ENCODE data around the gene ZNF765.
"Not testable (repeated sequence)": the region's sequence is repeated elsewhere in the genome, so short reads cannot be mapped to it uniquely, and the experiment has no call there.

ZNF765 gene

GRCh38 chr19:53394974-53395839, at the start of gene ZNF765:
TSS of gene ZNF765 (plus strand) at chr19:53395149. CDS start at chr19:53398016, 2,867 bp downstream.
- peak; percentile 97 for DNase-seq

- DNase-seq: no peak
These were observed 39.2 kb upstream of the ZNF765 start for GRCh38 chr19:53355739-53356138.

GRCh38 chr19:53357821-53358581, 36.9 kb upstream of the ZNF765 start:
- DNase-seq: no peak

DNA sequence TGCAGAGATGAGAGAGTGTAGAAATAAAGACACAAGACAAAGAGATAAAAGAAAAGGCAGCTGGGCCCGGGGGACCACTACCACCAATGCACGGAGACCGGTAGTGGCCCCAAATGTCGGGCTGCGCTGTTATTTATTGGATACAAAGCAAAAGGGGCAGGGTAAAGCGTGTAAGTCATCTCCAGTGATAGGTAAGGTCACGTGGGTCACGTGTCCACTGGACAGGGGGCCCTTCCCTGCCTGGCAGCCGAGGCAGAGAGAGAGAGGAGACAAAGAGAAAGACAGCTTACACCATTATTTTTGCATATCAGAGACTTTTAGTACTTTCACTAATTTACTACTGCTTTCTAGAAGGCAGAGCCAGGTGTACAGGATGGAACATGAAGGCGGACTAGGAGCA, 34.9 kb upstream of the ZNF765 start:
- not testable (repeated sequence) for DNase-seq

DNA sequence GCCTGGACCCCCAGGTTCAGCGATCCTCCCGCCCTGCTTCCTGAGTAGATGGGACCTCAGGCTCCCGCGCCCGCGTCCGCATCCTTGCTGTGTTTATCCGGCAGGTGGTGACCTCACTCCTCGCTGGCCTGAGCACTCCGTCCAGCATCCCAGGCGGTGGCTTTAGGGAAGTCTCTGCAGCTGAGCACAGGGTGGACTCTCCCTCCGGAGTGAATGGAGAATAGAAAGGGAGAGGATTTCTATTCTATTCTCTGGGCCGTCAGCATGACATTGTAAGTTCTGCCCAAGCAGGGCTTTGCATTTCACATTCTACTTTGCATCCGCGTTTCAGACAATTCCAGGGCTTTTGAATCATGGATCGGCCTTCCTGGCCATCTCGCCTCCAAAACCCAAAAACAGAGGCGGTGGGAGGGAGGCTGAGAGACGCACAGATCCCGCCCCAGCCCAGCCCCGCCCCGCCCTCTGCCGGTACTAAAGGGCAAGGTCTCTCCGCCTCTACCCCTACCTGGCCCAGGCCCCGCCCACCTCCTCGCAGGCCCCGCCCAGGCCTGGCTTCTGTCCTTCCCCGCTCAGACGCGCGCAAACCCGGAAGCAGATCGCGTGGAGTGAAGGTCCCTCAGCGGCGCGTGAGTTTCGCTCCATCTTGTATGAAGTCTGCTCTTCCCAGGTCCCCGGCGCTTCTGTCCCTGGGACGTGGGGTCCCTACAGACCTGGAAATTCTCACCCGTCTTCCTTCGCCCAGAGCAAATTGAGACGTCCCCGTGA, 29.6 kb upstream of the ZNF765 start, which contains the start of gene ZNF525:
TSS of gene ZNF525 (plus strand) at position 572 of the 765 bp plus-strand sequence. CDS start 6,577 bp downstream, outside the sequence.
- peak; percentile 96 for DNase-seq

- DNase-seq: peak; percentile 54
These were observed 29.0 kb upstream of the ZNF765 start for GRCh38 chr19:53365899-53366493.

DNA sequence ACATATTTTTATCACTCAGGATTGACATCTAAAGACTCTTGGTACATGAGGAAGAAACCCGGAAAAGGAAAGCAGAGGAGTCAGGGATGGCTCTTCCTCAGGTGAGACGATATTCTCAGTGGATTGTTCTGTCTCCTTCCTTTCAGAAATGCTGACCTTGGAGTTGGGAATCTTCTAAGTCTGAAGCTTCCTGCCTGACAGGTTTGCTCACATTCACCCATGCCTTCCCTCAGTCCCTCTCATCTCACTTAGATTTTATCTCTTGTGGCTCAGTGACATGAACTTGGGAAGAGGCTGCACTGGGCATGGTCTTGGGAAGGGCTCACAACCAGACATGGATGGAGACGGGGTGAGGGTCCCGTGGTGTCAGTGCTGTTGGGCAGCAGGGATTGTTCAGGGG, 22.8 kb upstream of the ZNF765 start:
- DNase-seq: no peak

GRCh38 chr19:53374288-53374687, 20.7 kb upstream of the ZNF765 start:
- no peak for DNase-seq

DNA sequence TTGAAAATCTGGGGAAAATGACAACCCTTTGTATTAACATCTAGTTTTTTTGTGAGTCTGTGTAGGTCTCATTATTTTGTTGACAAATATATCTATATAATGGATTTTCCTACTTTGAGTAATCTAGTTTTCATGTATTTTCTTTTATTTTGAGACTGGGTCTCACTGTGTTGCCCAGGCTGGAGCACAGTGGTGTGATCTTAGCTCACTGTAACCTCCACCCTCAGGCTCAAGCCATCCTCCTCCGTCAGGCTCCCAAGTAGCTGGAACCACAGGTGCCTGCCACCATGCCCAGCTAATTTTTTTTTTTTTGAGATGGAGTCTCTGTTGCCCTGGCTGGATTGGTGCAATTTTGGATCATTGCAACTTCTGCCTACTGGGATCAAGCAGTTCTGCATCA, 20.2 kb upstream of the ZNF765 start:
- no peak for DNase-seq

GRCh38 chr19:53381376-53381775, 13.6 kb upstream of the ZNF765 start:
- DNase-seq: no peak

DNA sequence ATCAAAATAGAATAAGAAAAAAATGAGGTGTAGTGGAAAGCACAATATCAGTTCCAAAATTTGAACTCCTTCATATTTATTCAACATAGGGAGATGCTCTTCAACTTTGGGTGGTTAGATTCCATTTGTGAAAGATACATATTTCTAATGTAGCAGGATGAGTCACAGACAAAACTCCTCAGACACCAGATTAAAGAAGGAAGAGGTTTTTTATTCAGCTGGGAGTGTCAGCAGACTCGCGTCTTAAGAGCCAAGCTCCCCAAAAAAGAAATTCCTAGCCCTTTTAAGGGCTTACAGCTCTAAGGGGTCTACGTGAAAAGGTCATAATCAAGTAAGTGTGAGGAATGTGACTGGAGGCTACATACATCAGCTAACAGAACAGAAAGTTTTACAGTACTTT, 6.8 kb upstream of the ZNF765 start:
- no peak for DNase-seq

- no peak for DNase-seq
These were observed 6.0 kb upstream of the ZNF765 start for GRCh38 chr19:53388904-53389303.

DNA sequence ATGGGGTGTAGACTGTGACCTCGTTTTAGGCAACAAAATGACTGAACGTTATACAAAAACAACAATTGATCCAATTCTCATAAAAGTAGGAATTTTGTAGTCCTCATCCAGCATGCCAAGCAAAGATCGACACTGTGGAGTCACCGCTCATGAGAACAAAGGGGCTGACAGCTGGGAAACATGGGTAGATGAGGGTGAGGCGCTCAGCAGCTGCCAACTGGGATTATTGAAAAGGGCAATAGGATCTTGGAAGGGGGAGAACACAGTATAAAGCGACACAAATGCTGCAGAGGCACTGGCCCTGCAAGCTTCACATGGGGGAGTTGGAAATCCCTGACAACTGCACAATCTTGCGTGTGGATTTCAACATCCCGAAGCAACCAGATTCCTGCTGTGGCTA, 5.4 kb upstream of the ZNF765 start:
- DNase-seq: no peak

- DNase-seq: no peak
These were observed 5.0 kb upstream of the ZNF765 start for GRCh38 chr19:53389978-53390377.

GRCh38 chr19:53394522-53394973, 401 bp upstream of the ZNF765 start:
- DNase-seq: no peak

DNA sequence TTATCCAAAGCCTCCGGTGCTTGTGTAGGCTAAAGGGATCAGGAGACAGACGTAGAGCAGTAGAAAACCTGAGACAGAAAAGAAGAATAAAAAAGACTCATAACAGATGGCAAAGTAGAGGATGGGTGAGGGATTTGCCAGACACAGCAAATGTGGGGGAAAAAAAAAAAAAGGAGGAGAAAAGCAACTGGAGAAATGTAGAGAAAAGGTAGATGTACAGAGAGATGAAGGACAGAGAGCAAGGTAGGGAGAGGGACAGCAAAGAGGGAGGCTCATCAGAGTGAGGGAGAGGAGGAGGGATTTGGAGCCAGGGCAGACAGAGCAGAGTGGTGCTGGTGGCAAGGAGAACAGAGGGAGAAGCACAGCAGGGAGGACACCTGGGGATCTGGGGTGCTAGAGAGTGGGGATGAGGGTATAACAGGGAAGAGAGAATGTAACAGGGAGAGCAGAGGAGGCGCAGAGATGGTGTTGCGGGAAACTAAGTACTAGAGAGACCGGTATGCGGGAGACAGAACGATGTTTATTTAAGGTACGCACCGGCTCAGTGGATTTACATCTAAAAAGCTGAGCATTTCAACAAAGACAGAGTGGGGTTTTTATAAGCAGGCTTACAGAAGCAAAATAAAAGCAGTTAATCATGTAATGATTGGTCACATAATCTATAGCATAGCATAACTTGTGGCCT, 1.0 kb downstream of the ZNF765 start:
- not testable (repeated sequence) for DNase-seq

DNA sequence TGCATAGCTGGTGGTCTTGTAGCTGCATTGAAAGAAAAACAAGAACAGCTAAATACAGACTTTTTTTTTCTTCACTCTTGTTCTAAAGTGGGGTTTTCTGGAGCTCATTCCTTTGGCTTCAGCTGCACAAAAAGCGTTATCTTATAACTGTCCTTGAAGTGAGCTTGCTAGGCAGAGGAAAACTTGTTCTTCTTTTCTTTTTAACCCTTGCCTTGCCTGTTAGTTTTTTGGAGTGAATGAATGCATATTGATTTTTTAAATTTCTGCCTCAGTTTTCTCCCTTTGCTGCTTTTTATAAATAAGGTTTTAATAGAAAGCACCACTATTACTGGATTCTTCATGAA, 1.5 kb downstream of the ZNF765 start:
- DNase-seq: no peak

DNA sequence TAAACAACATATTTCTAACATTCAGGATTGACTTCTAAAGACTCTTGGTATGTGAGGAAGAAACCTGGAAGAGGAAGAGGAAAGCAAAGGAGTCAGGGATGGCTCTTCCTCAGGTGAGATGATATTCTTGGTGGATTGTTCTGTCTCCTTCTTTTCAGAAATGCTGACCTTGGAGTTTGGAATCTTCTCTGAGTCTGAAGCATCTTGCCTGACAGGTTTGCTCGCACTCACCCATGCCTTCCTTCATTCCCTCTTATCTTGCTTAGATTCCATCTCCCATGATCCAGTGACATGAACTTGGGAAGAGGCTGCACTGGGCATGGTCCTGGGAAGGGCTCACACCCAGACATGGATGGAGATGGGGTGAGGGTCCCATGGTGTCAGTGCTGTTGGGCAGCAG, 3.0 kb downstream of the ZNF765 start:
- not testable (repeated sequence) for DNase-seq

DNA sequence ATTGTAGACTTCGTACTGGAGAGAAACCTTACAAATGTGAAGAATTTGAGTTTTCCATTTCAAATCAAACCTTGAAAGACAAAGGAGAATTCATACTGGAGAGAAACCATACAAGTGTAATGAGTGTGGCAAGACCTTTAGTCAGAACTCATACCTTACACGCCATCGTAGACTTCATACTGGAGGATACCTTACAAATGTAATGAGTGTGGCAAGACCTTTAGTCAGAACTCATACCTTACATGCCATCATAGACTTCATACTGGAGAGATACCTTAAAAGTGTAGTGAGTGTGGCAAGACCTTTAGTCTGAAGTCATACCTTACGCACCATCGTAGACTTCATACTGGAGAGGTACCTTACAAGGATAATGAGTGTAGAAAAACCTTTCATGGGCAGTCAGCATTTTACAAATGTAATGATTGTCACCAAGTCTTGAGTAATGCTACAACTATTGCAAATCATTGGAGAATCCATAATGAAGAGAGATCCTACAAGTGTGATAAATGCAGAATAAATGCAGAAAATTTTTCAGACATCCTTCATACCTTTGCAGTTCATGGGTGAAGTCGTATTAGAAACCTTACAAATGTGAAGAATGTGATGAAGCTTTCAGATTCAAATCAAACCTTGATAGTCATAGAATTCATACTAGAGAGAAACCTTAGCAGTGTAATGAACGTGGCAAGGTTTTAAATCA, 14.7 kb downstream of the ZNF765 start:
- DNase-seq: no peak

DNA sequence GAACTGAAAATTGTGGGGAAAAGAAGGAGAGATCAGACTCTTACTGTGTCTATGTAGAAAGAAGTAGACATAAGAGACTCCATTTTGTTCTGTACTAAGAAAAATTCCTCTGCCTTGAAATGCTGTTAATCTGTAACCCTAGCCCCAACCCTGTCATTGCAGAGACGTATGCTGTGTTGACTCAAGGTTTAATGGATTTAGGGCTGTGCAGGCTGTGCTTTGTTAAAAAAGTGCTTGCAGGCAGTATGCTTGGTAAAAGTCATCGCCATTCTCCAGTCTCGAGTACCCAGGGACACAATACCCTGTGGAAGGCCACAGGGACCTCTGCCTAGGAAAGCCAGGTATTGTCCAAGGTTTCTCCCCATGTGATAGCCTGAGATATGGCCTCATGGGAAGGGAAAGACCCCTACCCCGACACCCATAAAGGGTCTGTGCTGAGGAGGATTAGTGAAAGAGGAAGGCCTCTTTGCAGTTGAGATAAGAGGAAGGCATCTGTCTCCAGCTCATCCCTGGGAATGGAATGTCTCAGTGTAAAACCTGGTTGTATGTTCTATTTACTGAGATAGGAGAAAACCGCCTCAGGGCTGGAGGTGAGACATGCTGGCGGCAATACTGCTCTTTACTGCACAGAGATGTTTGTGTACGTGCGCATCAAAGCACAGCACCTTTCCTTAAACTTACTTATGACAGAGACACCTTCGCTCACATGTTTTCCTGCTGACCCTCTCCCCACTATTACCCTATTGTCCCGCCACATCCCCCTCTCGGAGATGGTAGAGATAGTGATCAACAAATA, 25.8 kb downstream of the ZNF765 start:
- not testable (repeated sequence) for DNase-seq

GRCh38 chr19:53422551-53422950, 27.6 kb downstream of the ZNF765 start:
- DNase-seq: no peak

Measured in activated CD4-positive, alpha-beta T cell treated with anti-CD3 and anti-CD28 coated beads for 48 hours (primary cell).